ENCODE data around the gene MPV17.
A peak's percentile ranks its signal among the peaks of the same experiment; 100 is the strongest.
"Not testable (repeated sequence)": the region's sequence is repeated elsewhere in the genome, so short reads cannot be mapped to it uniquely, and the experiment has no call there.

MPV17 gene

GRCh38 chr2:27322766-27323595 is at the start of gene MPV17:
Gene MPV17, minus strand, starts transcription at chr2:27323097. Its CDS starts 580 bp downstream, at chr2:27322517.
- DNase-seq: peak; percentile 74

GRCh38 chr2:27370816-27371620 is 48.1 kb upstream of the MPV17 start:
- DNase-seq: no peak

GRCh38 chr2:27370026-27370815 is 47.3 kb upstream of the MPV17 start, which contains the start of the genes EIF2B4 and SNX17:
Gene EIF2B4, minus strand, starts transcription at chr2:27370338. Its CDS starts 24 bp downstream, at chr2:27370314.
Gene SNX17, plus strand, starts transcription at chr2:27370616. Its CDS starts 128 bp downstream, at chr2:27370744.
- DNase-seq: peak; percentile 94

GRCh38 chr2:27369471-27370025 is 46.7 kb upstream of the MPV17 start:
- DNase-seq: peak; percentile 56

- no peak for DNase-seq
These were observed 41.0 kb upstream of the MPV17 start for GRCh38 chr2:27363933-27364332.

- DNase-seq: no peak
These were observed 40.0 kb upstream of the MPV17 start for GRCh38 chr2:27362678-27363420.

- peak; percentile 92 for DNase-seq
These were observed 33.7 kb upstream of the MPV17 start, which contains the start of gene GTF3C2 for GRCh38 chr2:27356382-27357181. Gene GTF3C2, minus strand, starts transcription at chr2:27356764. Its CDS starts 13,210 bp downstream, at chr2:27343554.

GRCh38 chr2:27356056-27356381 is 33.1 kb upstream of the MPV17 start:
- DNase-seq: no peak

- no peak for DNase-seq
These were observed 31.7 kb upstream of the MPV17 start for GRCh38 chr2:27354597-27354927.

- DNase-seq: no peak
These were observed 31.1 kb upstream of the MPV17 start for GRCh38 chr2:27353762-27354596.

- not testable (repeated sequence) for DNase-seq
These were observed 30.5 kb upstream of the MPV17 start for GRCh38 chr2:27353386-27353761.

- DNase-seq: no peak
These were observed 29.1 kb upstream of the MPV17 start for GRCh38 chr2:27351802-27352598.

GRCh38 chr2:27350106-27350693 is 27.3 kb upstream of the MPV17 start:
- DNase-seq: no peak

- no peak for DNase-seq
These were observed 24.7 kb upstream of the MPV17 start for GRCh38 chr2:27347641-27348040.

GRCh38 chr2:27336173-27336572 is 13.3 kb upstream of the MPV17 start:
- DNase-seq: no peak

GRCh38 chr2:27335311-27335710 is 12.4 kb upstream of the MPV17 start:
- DNase-seq: no peak

GRCh38 chr2:27324720-27325119 is 1.8 kb upstream of the MPV17 start:
- no peak for DNase-seq

- no peak for DNase-seq
These were observed 844 bp upstream of the MPV17 start for GRCh38 chr2:27323596-27324285.

Data from NCI-H748 treated with DMSO at 0.1 percent for 48 hours (cell line).